HG03025 (cell line): Measurements from ENCODE around the gene IQUB.
"Not testable (repeated sequence)": the region's sequence is repeated elsewhere in the genome, so short reads cannot be mapped to it uniquely, and the experiment has no call there.

Experiments
- ATAC-seq: cut with Tn5 transposase; IDR thresholded peaks from one replicate; pipeline ENCODE4 v1.9.1; 2021; ENCODE audit warnings: mild to moderate bottlenecking, moderate library complexity; ENCODE audit not compliant: unreplicated experiment, low FRiP score

IQUB gene

GRCh38 chr7:123498031-123498430 lies 36.4 kb downstream of the IQUB start:
- ATAC-seq = no peak

GRCh38 chr7:123494193-123494796 lies 40.1 kb downstream of the IQUB start:
- no peak for ATAC-seq

GRCh38 chr7:123492485-123492884 lies 41.9 kb downstream of the IQUB start:
- ATAC-seq = peak; percentile 70

GRCh38 chr7:123485721-123486120 lies 48.7 kb downstream of the IQUB start:
- ATAC-seq = no peak

GRCh38 chr7:123485187-123485586 lies 49.2 kb downstream of the IQUB start:
- no peak for ATAC-seq

- no peak for ATAC-seq
Measured at GRCh38 chr7:123484199-123484598, 50.2 kb downstream of the IQUB start.

- ATAC-seq = no peak
Measured at GRCh38 chr7:123480107-123480506, 54.3 kb downstream of the IQUB start.

- ATAC-seq = not testable (repeated sequence)
Measured at GRCh38 chr7:123478056-123478455, 56.3 kb downstream of the IQUB start.

- ATAC-seq = no peak
Measured at GRCh38 chr7:123472750-123473445, 61.5 kb downstream of the IQUB start.

- no peak for ATAC-seq
Measured at GRCh38 chr7:123472327-123472726, 62.1 kb downstream of the IQUB start.

GRCh38 chr7:123468303-123468702 lies 66.1 kb downstream of the IQUB start:
- no peak for ATAC-seq

GRCh38 chr7:123463890-123464289 lies 70.5 kb downstream of the IQUB start:
- ATAC-seq = no peak

- ATAC-seq = no peak
Measured at GRCh38 chr7:123460616-123461015, 73.8 kb downstream of the IQUB start.

- ATAC-seq = no peak
Measured at GRCh38 chr7:123455965-123456470, 78.4 kb downstream of the IQUB start.

GRCh38 chr7:123440101-123440548 lies 94.3 kb downstream of the IQUB start:
- no peak for ATAC-seq

GRCh38 chr7:123439191-123439590 lies 95.2 kb downstream of the IQUB start:
- ATAC-seq = no peak

- ATAC-seq = no peak
Measured at GRCh38 chr7:123437447-123437995, 96.9 kb downstream of the IQUB start.

GRCh38 chr7:123435080-123435700 lies 99.2 kb downstream of the IQUB start:
- no peak for ATAC-seq

- no peak for ATAC-seq
Measured at GRCh38 chr7:123433665-123434064, 100.7 kb downstream of the IQUB start.

- no peak for ATAC-seq
Measured at GRCh38 chr7:123432601-123433000, 101.8 kb downstream of the IQUB start.

- ATAC-seq = no peak
Measured at GRCh38 chr7:123431075-123431614, 103.2 kb downstream of the IQUB start.
